Measurements from ENCODE around the gene ADORA2B.

GRCh38 chr17:15931394-15931793 is 13.5 kb upstream of the ADORA2B start:
- no peak for TF ChIP-seq POLR2A (IDR thresholded peaks at IDR 0.05)
- no peak for TF ChIP-seq CTCF (IDR thresholded peaks at IDR 0.05)

All from adrenal gland (tissue), 5 donors.